ENCODE measurements around the gene OR5A1.

OR5A1 gene

GRCh38 chr11:59479906-59480305, 43.6 kb downstream of the OR5A1 start:
- DNase-seq (ENCODE audit: low spot score), result no peak

GRCh38 chr11:59480359-59480758, 44.1 kb downstream of the OR5A1 start:
- no peak for DNase-seq (ENCODE audit: low spot score)
